WTC11 (cell line): ENCODE measurements around the gene TEKT2. TPM values are rescaled to one million over a fixed set of nuclear protein-coding genes. Genes with fewer than 3 reads are reported as not detected.
A peak's percentile ranks its signal among the peaks of the same experiment; 100 is the strongest.

Experiments
- ATAC-seq: fragments of 200-7000 bp; cut with Tn5 transposase; 2 replicates; pipeline ENCODE4 v1.10.0; 2021; ENCODE audit warnings: mild to moderate bottlenecking, moderate library complexity
- CTCF ChIA-PET: fragments of 300-600 bp; sonication (Branson Sonifier 250); formaldehyde crosslinking; loops from one replicate; lab custom pipeline; 2021; ENCODE audit warnings: antibody characterized with exemption; lab: Charles Lee
- POLR2A ChIA-PET: fragments of 350-600 bp; sonication (Branson Sonifier 250); formaldehyde crosslinking; loops from one replicate; lab custom pipeline; 2021; ENCODE audit warnings: antibody characterized with exemption; lab: Charles Lee
- DNase-seq: peaks from one replicate; pipeline ENCODE4 v3.0.0; 2021; ENCODE audit warnings: low spot score
- H3K27ac Mint-ChIP-seq: 2 replicates; pipeline ENCODE4 v1.8.0; 2021; ENCODE audit warnings: mixed read lengths
- H3K27me3 Mint-ChIP-seq: 2 replicates; pipeline ENCODE4 v1.8.0; 2021; ENCODE audit warnings: low read depth, mild to moderate bottlenecking, moderate library complexity, mixed read lengths
- H3K36me3 Mint-ChIP-seq: 2 replicates; pipeline ENCODE4 v1.8.0; 2021; ENCODE audit warnings: mixed read lengths
- H3K4me1 Mint-ChIP-seq: 2 replicates; pipeline ENCODE4 v1.8.0; 2022; ENCODE audit warnings: mixed read lengths
- H3K4me3 Mint-ChIP-seq: 2 replicates; pipeline ENCODE4 v1.8.0; 2021; ENCODE audit warnings: mild to moderate bottlenecking, moderate library complexity, mixed read lengths
- H3K9me3 Mint-ChIP-seq: 2 replicates; pipeline ENCODE4 v1.8.0; 2021; ENCODE audit warnings: mixed read lengths
- CBFB ChIP-seq: sonication (generic); formaldehyde crosslinking; IDR thresholded peaks from 2 replicates; pipeline ENCODE4 v1.8.1; 2022; ENCODE audit warnings: mild to moderate bottlenecking, low read depth, missing genetic modification reagents
- GABPB1 ChIP-seq: sonication (generic); formaldehyde crosslinking; IDR thresholded peaks from 2 replicates; pipeline ENCODE4 v1.8.1; 2023; ENCODE audit warnings: mild to moderate bottlenecking, missing genetic modification reagents
- MAX ChIP-seq: sonication (generic); formaldehyde crosslinking; IDR thresholded peaks from 2 replicates; pipeline ENCODE4 v1.8.0; 2022; ENCODE audit warnings: mild to moderate bottlenecking, missing genetic modification reagents
- MXD4 ChIP-seq: fragments of 250-450 bp; sonication (Bioruptor Pico); IDR thresholded peaks from 2 replicates; pipeline ENCODE4 v1.8.0; 2021; ENCODE audit warnings: mild to moderate bottlenecking, moderate library complexity, borderline replicate concordance
- SP1 ChIP-seq: sonication (generic); formaldehyde crosslinking; conservative IDR thresholded peaks from 2 replicates; pipeline ENCODE4 v1.8.1; 2022; ENCODE audit warnings: missing genetic modification reagents
- USF1 ChIP-seq: sonication (generic); formaldehyde crosslinking; IDR thresholded peaks from 2 replicates; pipeline ENCODE4 v1.8.0; 2022; ENCODE audit warnings: mild to moderate bottlenecking, missing genetic modification reagents
- ZBTB21 ChIP-seq: sonication (generic); formaldehyde crosslinking; IDR thresholded peaks from 2 replicates; pipeline ENCODE4 v1.8.1; 2023; ENCODE audit warnings: mild to moderate bottlenecking, missing genetic modification reagents, borderline replicate concordance
- ZNF138 ChIP-seq: sonication (generic); formaldehyde crosslinking; conservative IDR thresholded peaks from 2 replicates; pipeline ENCODE4 v1.8.1; 2022; ENCODE audit warnings: mild to moderate bottlenecking, moderate library complexity, missing genetic modification reagents
- ZNF423 ChIP-seq: fragments of 250-450 bp; sonication (Bioruptor Pico); IDR thresholded peaks from 2 replicates; pipeline ENCODE4 v2.1.2; 2022; ENCODE audit warnings: mild to moderate bottlenecking, moderate library complexity
- ZSCAN18 ChIP-seq: fragments of 250-450 bp; sonication (Bioruptor Pico); IDR thresholded peaks from 2 replicates; pipeline ENCODE4 v2.1.2; 2022; ENCODE audit warnings: mild to moderate bottlenecking, moderate library complexity
- total RNA-seq: library from RNA; stranded (reverse); gene quantifications from 3 replicates; pipeline ENCODE4 v1.2.3, GENCODE V29; 2021
- TF ChIP-seq, protein P1 (sequence below): sonication (generic); formaldehyde crosslinking; conservative IDR thresholded peaks from 2 replicates; pipeline ENCODE4 v1.8.1; 2023; ENCODE audit warnings: mild to moderate bottlenecking, low read depth, missing genetic modification reagents, moderate library complexity
- TF ChIP-seq, protein P2 (sequence below): sonication (generic); formaldehyde crosslinking; IDR thresholded peaks from 2 replicates; pipeline ENCODE4 v1.8.1; 2023; ENCODE audit warnings: mild to moderate bottlenecking, missing genetic modification reagents, borderline replicate concordance

The TEKT2 gene
- total RNA-seq, 1 experiment from 2014 or later: 1.9 TPM

DNA sequence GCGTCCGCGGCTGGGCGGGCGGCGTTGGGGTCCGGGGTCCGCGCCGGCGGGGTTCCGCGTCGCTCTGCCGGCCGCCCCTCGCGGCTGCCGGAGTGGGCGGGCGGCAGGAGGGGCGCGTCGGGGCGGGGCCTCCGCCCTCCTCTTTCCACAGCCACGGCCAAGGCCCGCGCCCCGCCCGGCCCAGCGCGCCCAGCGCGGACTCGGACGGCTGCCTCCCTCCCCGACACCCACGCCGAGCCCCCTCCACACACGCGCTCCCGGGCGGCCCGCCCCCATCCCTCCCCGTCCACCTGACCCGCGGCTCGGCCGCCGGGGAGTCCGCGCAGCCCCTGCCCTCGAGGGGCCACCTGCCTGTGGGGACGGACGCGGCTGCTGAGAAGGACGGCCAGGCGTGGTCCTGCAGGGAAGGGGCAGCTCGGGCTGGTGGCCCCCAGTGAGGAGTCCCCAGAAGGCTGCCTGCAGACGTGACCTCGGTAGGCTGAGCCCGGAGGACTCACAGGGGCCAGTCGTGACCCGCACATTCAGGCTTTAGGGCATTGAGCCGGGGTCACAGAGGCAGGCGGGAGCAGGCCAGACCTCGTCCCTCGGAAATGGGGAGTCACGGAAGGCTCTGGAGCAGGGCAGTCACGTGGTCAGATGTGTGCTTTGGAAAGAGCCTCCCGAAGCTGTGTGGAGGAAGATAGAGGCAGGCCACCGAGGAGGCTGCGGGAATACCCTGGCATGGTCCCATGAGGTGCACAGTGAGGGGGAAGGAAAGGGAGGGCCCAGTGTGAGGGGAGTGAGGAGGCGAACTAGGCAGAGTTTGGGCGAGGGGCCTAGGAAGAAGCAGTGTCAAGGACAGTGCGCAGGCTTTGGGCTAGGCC, 41.5 kb downstream of the TEKT2 start, which contains the start of gene COL8A2 (continued):
- peak; percentile 62 for TF ChIP-seq MAX (CRISPR knock-in tag)
- TF ChIP-seq, protein P1, sequence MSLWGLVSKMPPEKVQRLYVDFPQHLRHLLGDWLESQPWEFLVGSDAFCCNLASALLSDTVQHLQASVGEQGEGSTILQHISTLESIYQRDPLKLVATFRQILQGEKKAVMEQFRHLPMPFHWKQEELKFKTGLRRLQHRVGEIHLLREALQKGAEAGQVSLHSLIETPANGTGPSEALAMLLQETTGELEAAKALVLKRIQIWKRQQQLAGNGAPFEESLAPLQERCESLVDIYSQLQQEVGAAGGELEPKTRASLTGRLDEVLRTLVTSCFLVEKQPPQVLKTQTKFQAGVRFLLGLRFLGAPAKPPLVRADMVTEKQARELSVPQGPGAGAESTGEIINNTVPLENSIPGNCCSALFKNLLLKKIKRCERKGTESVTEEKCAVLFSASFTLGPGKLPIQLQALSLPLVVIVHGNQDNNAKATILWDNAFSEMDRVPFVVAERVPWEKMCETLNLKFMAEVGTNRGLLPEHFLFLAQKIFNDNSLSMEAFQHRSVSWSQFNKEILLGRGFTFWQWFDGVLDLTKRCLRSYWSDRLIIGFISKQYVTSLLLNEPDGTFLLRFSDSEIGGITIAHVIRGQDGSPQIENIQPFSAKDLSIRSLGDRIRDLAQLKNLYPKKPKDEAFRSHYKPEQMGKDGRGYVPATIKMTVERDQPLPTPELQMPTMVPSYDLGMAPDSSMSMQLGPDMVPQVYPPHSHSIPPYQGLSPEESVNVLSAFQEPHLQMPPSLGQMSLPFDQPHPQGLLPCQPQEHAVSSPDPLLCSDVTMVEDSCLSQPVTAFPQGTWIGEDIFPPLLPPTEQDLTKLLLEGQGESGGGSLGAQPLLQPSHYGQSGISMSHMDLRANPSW (CRISPR knock-in tag): no peak
- no peak for TF ChIP-seq ZNF138 (CRISPR knock-in tag)
- peak; percentile 79 for TF ChIP-seq USF1 (CRISPR knock-in tag)
- no peak for TF ChIP-seq ZSCAN18 (CRISPR knock-in tag)
- TF ChIP-seq ZBTB21: no peak

DNA sequence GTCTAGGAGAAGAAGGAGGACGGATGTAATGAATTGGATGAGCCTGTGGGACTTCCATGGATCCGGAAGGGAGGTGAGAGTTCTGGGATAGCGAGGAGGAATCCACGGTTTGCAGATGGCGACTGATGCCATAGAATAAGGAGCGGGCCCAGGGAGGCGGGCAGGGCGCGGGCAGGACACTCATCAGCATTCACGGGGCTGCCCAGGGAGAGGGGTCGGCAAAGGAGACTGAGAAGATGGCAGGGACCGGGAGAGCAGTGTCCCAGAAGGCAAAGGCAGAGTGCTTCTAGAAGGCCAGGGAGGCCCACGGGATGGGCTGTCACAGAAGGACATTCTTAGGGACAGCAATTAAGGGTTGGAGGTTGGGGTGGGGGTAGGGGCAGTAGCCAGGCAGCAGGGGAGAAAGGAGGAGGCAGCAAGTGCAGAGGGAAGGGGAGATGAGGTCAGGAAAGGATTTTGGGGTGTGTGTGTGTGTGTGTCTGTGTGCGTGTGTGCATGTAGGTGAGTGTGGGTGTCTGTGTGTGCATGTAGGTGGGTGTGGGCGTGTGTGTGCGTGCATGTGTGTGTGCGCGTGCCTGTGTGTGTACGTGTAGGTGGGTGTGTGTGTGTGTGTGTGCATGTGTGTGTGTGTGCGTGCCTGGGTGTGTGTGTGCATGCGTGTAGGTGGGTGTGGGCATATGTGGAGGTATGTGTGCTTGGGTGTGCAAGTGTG, 42.3 kb downstream of the TEKT2 start:
- CTCF ChIA-PET: interaction anchor here (1.0 kb wide), 1 partner anchor 29 kb away, joined by 5 read pairs; no protein-coding TSS in a partner anchor
- Mint-ChIP-seq H3K9me3 (no peaks in the 10 kb centered on the region), H3K27ac (no peak overlapping the region), H3K4me3 (peak overlapping the region; percentile 62), H3K4me1 (peaks cover 13% of the 10 kb centered on the region), H3K36me3 (no peaks in the 10 kb centered on the region), H3K27me3 (peaks cover 40% of the 10 kb centered on the region)
- ATAC-seq (no peak), DNase-seq (no peak)
- TF ChIP-seq CBFB (no peak), SP1 (0 out of 2 replicates have a peak, but pooled peaks have one; percentile 22)
- TF ChIP-seq, protein P2, sequence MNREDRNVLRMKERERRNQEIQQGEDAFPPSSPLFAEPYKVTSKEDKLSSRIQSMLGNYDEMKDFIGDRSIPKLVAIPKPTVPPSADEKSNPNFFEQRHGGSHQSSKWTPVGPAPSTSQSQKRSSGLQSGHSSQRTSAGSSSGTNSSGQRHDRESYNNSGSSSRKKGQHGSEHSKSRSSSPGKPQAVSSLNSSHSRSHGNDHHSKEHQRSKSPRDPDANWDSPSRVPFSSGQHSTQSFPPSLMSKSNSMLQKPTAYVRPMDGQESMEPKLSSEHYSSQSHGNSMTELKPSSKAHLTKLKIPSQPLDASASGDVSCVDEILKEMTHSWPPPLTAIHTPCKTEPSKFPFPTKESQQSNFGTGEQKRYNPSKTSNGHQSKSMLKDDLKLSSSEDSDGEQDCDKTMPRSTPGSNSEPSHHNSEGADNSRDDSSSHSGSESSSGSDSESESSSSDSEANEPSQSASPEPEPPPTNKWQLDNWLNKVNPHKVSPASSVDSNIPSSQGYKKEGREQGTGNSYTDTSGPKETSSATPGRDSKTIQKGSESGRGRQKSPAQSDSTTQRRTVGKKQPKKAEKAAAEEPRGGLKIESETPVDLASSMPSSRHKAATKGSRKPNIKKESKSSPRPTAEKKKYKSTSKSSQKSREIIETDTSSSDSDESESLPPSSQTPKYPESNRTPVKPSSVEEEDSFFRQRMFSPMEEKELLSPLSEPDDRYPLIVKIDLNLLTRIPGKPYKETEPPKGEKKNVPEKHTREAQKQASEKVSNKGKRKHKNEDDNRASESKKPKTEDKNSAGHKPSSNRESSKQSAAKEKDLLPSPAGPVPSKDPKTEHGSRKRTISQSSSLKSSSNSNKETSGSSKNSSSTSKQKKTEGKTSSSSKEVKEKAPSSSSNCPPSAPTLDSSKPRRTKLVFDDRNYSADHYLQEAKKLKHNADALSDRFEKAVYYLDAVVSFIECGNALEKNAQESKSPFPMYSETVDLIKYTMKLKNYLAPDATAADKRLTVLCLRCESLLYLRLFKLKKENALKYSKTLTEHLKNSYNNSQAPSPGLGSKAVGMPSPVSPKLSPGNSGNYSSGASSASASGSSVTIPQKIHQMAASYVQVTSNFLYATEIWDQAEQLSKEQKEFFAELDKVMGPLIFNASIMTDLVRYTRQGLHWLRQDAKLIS (CRISPR knock-in tag): no peak
- POLR2A ChIA-PET: no interaction called here

DNA sequence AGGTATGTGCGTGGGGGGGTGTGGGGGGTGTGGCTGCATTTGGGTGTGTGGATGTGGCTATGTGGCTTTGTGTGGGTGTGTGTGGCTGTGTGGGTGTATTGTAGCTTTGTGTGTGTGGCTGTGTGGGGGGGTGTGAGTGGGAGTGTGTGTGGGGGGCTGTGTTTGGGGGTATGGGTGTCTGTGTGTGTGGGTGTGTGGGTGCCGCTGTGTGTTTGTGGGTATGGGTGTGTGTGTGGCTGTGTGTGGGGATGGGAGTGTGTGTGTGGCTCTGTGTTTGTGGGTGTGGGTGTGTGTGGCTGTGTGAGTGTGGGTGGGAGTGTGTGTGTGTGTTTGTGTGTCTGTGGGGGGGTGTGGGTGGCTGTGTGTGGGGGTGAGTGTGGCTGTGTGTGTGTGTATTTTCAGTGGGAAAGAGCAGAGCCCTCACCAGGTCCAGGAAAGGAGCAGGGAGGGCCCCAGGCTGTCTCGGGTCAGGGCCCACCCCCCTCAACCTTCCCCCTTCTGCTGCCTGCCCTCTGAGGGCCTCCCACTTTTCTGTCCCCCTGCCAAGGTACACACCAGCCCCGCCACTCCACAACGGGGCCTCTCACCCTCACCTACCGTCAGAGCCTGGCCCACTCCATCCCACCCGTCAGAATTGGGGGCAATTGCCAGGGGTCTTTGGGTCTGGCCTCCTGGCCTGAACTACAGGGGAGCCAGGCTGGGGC, 43.1 kb downstream of the TEKT2 start:
- TF ChIP-seq GABPB1 (CRISPR knock-in tag) (no peak), ZNF423 (no peak), MXD4 (CRISPR knock-in tag) (no peak)
- Mint-ChIP-seq H3K27me3 (peaks cover 38% of the 10 kb centered on the region), H3K9me3 (no peaks in the 10 kb centered on the region), H3K4me1 (peaks cover 13% of the 10 kb centered on the region), H3K4me3 (no peak overlapping the region), H3K27ac (no peak overlapping the region), H3K36me3 (no peaks in the 10 kb centered on the region)
- ChIA-PET CTCF (interaction anchor here (1.0 to 2.5 kb wide), 2 partner anchors 27 to 30 kb away, joined by 5 to 8 read pairs; no protein-coding TSS in a partner anchor), POLR2A (no interaction called here)
- DNase-seq: no peak
- no peak for ATAC-seq
